Measurements from ENCODE around the gene EFHC1.

GRCh38 chr6:52515219-52515960, 95.2 kb downstream of the EFHC1 start:
- TF ChIP-seq POLR2AphosphoS5 (IDR thresholded peaks at IDR 0.05) (no peak), EP300 (IDR thresholded peaks at IDR 0.05) (no peak)
